Esophagus squamous epithelium (tissue), 4 donors: Measurements from ENCODE around the gene STK38.

ENCODE experiments used
- POLR2A ChIP-seq, 4 donors: fragments of 450-650 bp; IDR thresholded peaks; one replicate each; pipeline ENCODE4 v1.6.1; 2017; ENCODE audit warnings: antibody characterized with exemption in 4 of 4, mild to moderate bottlenecking in 4 of 4, moderate library complexity in 3 of 4
- TF ChIP-seq, protein P1 (sequence below), 6 experiments: fragments of 450-650 bp in 4 of 6; fragments of 200-600 bp in 2 of 6; sonication (generic) in 2 of 6; IDR thresholded peaks; one replicate each; pipeline ENCODE4 v1.5.1; 2016 to 2019; ENCODE audit warnings: antibody characterized with exemption in 6 of 6, mild to moderate bottlenecking in 4 of 6, moderate library complexity in 4 of 6

GRCh38 chr6:36581716-36582115 lies 34.4 kb upstream of the STK38 start:
- TF ChIP-seq, protein P1, sequence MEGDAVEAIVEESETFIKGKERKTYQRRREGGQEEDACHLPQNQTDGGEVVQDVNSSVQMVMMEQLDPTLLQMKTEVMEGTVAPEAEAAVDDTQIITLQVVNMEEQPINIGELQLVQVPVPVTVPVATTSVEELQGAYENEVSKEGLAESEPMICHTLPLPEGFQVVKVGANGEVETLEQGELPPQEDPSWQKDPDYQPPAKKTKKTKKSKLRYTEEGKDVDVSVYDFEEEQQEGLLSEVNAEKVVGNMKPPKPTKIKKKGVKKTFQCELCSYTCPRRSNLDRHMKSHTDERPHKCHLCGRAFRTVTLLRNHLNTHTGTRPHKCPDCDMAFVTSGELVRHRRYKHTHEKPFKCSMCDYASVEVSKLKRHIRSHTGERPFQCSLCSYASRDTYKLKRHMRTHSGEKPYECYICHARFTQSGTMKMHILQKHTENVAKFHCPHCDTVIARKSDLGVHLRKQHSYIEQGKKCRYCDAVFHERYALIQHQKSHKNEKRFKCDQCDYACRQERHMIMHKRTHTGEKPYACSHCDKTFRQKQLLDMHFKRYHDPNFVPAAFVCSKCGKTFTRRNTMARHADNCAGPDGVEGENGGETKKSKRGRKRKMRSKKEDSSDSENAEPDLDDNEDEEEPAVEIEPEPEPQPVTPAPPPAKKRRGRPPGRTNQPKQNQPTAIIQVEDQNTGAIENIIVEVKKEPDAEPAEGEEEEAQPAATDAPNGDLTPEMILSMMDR (IDR thresholded peaks at IDR 0.05), result no peak
- TF ChIP-seq POLR2A (IDR thresholded peaks at IDR 0.05), result no peak
